NCI-H2227 treated with DMSO at 0.1 percent for 48 hours (cell line): Measurements from ENCODE around the gene CD209.
A peak's percentile ranks its signal among the peaks of the same experiment; 100 is the strongest.
"Not testable (repeated sequence)": the region's sequence is repeated elsewhere in the genome, so short reads cannot be mapped to it uniquely, and the experiment has no call there.

ENCODE experiments used
- DNase-seq: peaks from one replicate; lab custom pipeline; 2025; lab: John Stamatoyannopoulos, UW

The CD209 gene

GRCh38 chr19:7746903-7747884 is at the start of gene CD209:
Gene CD209 (minus strand): TSS chr19:7747534. CDS start chr19:7747511, 23 bp downstream.
- DNase-seq = no peak

GRCh38 chr19:7795555-7796161 is 48.3 kb upstream of the CD209 start:
- DNase-seq = peak; percentile 84

GRCh38 chr19:7793493-7793892 is 46.2 kb upstream of the CD209 start:
- no peak for DNase-seq

- DNase-seq = not testable (repeated sequence)
These were observed 45.4 kb upstream of the CD209 start for GRCh38 chr19:7792701-7793100.

GRCh38 chr19:7792281-7792680 is 44.9 kb upstream of the CD209 start:
- DNase-seq = no peak

- DNase-seq = no peak
These were observed 43.1 kb upstream of the CD209 start for GRCh38 chr19:7790416-7790815.

GRCh38 chr19:7789447-7789846 is 42.1 kb upstream of the CD209 start:
- no peak for DNase-seq

- DNase-seq = no peak
These were observed 41.6 kb upstream of the CD209 start for GRCh38 chr19:7788933-7789323.

- no peak for DNase-seq
These were observed 41.0 kb upstream of the CD209 start for GRCh38 chr19:7788178-7788932.

- no peak for DNase-seq
These were observed 40.4 kb upstream of the CD209 start for GRCh38 chr19:7787602-7788177.

GRCh38 chr19:7787141-7787540 is 39.8 kb upstream of the CD209 start:
- DNase-seq = no peak

GRCh38 chr19:7784856-7785255 is 37.5 kb upstream of the CD209 start:
- no peak for DNase-seq

- DNase-seq = no peak
These were observed 36.7 kb upstream of the CD209 start for GRCh38 chr19:7783991-7784423.

GRCh38 chr19:7781157-7781556 is 33.8 kb upstream of the CD209 start:
- no peak for DNase-seq

- DNase-seq = peak; percentile 15
These were observed 32.5 kb upstream of the CD209 start for GRCh38 chr19:7779631-7780486.

- no peak for DNase-seq
These were observed 30.7 kb upstream of the CD209 start for GRCh38 chr19:7778081-7778480.

- no peak for DNase-seq
These were observed 28.4 kb upstream of the CD209 start for GRCh38 chr19:7775761-7776160.

GRCh38 chr19:7773841-7774240 is 26.5 kb upstream of the CD209 start:
- DNase-seq = no peak

- no peak for DNase-seq
These were observed 25.5 kb upstream of the CD209 start for GRCh38 chr19:7772752-7773291.

GRCh38 chr19:7771072-7771471 is 23.7 kb upstream of the CD209 start:
- DNase-seq = no peak

- no peak for DNase-seq
These were observed 21.8 kb upstream of the CD209 start for GRCh38 chr19:7769171-7769570.
